ENCODE data around the gene RPS27.
"Not testable (repeated sequence)": the region's sequence is repeated elsewhere in the genome, so short reads cannot be mapped to it uniquely, and the experiment has no call there.

RPS27 gene

DNA sequence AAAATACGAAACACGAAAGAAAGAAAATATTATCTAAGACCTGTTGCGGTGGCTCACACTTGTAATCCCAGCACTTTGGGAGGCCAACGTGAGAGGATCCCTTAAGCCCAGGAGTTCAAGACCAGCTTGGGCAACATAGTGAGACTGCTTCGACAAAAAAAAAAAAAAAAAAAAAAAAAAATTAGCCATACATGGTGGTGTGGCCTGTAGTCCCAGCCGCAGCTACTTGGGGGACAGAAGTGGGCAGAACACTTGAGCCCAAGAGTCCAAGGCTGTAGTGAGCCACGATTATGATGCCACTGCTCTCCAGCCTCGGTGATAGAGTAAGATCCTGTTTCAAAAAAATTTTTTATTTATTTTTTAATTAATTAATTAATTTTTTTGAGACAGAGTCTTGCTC lies 2.9 kb upstream of the RPS27 start:
- peak; percentile 2 for DNase-seq

DNA sequence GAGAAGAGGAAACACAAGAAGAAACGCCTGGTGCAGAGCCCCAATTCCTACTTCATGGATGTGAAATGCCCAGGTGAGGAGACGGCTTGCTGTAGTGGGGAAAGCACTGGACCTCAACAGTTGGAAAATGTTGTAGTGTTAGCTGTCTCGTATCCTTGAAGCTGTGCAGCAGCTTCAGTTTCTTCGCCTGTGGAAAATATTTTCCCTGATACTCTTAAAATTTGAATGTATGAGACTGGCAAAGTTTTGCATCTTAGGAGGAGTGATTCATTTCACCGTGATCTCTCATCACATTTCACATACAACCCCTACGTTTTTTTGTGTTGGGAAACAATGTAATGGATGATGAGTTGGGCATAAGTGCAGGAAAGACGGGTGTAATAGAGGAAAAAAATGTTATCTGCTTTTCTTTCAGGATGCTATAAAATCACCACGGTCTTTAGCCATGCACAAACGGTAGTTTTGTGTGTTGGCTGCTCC lies 629 bp downstream of the RPS27 start:
- DNase-seq = no peak

DNA sequence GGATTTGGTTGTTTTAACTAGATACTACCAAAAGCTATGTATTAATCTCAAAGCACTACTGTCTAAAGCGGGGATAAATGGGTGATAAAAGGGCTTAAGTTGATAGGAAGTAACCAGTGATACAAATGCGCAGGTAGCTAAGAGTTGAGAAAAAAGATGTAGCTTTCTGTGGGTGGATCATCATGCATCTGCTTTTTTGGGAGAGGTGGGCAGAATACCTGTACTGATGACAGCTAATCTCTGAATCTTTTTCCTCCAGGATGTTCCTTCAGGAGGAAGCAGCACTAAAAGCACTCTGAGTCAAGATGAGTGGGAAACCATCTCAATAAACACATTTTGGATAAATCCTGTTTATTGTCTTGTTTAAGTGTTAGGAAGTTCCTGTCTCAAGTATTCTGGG lies 1.2 kb downstream of the RPS27 start:
- no peak for DNase-seq

DNA sequence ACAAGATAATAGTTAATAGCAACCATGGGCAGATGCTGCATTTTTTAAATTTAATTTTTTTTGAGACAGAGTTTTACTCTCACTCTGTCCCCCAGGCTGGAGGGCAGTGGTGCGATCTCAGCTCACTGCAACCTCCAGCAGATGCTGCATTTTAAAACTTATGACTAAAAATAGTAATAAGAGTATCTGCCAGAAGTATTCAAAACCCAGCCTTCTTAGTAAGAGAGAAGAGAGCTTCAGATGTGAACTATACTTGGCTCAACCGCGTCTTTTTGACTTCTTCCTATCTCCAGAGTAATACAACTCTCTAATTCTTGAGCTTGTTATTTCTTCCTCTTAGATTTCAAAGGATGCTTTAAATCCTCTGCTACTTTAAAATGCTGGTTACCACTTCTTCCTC lies 4.6 kb downstream of the RPS27 start:
- DNase-seq = no peak

DNA sequence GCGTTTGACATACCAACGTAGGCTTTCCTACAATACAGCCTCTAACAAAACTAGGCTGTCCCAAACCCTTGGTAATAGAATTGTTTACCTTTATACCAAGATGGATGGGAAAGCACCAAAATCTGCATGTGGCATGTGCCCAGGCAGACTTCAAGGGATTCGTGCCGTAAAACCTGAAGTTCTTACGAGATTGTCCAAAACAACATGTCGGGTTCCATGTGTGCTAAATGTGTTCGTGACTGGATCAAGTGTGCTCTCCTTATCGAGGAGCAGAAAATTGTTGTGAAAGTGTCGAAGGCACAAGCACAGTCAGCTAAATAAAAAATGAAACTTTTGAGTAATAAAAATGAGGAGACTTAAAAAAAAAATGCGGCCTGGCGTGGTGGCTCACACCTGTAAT lies 5.1 kb downstream of the RPS27 start:
- no peak for DNase-seq

DNA sequence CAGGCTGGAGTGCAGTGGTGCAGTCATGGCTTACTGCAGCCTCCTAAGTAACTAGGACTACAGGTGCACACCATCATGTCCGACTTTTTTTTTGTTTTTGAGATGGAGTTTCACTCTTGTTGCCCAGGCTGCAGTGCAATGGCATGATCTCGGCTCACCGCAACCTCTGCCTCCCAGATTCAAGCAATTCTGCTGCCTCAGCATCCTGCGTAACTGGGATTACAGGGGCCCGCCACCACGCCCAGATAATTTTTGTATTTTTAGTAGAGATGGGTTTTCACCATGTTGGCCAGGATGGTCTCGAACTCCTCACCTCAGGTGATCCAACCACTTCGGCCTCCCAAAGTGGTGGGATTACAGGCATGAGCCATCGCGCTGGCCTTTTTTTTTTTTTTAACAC lies 6.3 kb downstream of the RPS27 start:
- not testable (repeated sequence) for DNase-seq

DNA sequence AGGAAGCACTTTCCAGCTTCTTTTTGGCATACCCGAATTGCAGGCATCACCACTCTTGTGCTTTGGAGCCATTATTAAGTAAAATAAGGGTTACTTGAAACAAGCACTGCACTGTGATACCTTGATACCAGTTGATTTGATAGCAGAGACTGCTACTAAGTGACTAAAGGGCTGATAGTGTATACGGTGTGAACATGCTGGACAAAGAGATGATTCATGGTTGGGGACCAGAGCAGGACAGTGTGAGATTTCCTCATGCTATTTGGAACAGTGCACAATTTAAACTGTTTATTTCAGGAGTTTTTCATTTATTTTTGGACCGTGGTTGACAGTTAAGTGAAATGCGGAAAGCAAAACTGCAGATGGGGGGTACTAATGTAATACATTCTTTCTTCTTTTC lies 9.9 kb downstream of the RPS27 start:
- DNase-seq = no peak

DNA sequence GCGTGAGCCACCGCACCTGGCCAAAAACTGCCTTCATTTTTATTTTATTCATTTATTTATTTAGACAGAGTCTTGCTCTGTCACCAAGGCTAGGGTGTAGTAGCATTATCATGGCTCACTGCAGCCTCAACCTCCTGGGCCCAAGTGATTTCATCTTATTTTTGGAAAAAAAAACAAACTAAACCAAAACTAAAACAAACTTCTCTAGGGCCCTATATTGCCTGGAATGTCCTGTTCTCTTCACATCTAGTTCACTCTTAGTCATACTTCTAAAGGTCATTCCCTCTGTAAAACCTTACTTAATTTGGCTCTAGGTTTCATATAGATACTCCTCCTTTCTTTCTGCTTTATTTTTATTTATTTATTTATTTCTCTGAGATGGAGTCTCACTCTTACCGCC lies 15.6 kb downstream of the RPS27 start:
- no peak for DNase-seq

DNA sequence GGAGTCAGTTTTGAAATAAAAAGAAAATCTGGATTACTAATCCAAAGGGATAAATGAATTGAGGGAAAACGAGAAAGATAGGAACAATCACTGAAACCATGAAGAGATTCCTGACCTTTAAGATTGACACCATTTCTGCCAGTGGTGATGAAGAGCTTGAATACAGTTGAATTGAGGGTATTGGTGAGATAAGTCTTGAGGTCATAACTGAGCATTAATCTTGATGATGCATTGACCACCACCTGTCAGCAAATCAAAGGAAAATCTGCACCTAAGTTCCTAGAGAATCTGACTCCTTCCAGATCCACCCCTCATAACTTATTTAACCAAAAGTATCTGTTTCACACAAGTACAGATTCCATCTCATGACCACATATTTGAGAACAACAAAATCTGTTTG lies 21.6 kb downstream of the RPS27 start:
- DNase-seq = no peak

DNA sequence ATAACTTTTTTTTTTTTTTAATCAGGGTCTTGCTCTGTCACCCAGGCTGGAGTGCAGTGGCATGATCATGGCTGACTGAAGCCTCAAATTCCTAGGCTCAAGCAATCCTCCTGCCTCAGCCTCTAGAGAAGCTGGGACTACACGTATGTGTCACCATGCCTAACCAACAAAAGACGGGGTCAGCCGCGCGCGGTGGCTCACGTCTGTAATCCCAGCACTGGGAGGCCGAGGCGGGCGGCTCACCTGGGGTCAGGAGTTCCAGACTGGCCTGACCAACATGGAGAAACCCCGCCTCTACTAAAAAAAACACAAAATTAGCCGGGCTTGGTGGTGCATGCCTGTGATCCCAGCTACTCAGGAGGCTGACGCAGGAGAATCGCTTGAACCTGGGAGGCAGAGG lies 22.0 kb downstream of the RPS27 start:
- DNase-seq = not testable (repeated sequence)

DNA sequence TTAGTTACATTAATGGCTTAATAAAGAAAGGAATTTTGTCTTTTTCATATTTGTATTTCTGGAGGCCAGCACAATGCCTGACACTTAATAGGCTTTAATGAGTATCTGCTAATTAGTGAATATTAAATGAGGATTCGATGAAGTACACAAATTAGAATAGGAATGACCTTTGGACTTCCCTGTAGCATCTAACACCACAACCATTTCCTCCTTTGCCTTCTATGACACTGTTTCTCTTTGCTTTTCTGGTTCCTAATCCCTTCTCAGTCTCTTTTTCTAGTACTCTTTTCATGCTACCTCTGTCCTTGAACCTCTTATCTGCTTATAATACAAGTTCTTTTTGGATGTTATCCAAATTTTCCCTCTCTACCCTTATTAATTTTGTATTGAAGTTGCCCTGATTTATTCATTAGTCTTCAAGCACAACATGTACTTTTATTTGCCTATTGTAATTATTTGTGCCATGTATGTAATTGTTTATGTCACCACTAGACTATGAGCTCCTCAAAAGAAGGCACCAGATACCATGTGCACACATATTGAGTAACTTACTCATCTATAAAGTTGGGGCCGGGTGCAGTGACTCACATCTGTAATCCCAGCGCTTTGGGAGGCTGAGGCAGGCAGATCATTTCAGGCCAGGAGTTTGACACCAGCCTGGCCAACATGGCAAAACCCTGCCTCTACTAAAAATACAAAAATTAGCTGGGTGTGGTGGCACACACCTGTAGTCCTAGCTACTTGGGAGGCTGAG lies 23.8 kb downstream of the RPS27 start:
- no peak for DNase-seq

DNA sequence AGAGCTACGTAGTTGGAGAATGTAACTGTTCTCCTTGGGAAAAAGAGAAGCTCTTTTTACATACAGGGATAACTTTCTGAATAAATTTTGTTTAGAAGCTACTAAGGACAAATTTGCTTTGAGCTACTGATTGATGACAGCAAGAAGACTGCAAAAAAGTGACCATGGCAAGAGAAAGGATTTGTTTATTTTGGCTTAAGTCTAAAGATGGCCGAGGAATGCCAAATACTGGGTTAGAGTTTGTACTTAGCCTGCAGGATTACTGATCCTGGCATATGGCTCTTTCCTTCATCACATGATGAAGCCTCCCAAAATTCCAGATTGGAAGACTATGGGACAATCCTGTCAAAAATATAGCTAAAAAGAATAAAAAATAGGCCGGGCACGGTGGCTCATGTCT lies 28.7 kb downstream of the RPS27 start:
- no peak for DNase-seq

DNA sequence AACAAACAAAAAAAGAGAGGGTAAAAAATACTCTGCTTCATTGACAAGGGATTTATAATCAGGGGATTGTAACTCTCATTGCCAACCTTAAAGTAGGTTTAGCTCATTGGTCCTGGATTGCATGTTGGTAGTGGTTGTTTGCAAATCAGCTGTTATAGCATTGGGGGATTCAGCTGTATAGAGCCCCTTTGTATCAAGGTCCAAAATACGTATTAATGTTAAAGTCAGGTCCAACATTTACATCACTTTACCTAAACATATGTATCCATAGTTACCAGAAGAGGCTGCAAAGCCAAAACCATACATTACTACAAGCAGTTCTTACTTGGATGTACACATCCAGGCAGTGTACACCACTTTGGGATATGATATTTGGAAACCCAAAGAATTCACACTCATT lies 29.4 kb downstream of the RPS27 start:
- no peak for DNase-seq

DNA sequence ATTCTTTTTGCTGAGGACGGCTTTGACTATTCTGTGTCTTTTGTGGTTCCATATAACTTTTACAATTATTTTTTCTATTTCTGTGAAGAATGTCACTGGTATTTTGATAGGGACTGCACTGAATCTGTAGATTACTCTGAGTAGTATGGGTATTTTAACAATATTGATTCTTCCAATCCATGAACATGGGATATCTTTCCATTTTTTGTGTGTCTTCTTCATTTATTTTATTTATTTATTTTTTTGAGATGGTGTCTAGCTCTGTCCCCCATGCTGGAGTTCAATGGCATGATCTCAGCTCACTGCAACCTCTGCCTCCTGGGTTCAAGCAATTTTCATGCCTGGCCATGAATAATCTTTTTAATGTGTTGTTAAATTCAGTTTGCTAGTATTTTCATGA lies 43.1 kb downstream of the RPS27 start:
- not testable (repeated sequence) for DNase-seq

Measured in NCI-H2029 (cell line).